A549 (cell line): ENCODE data around the gene ELOA2. TPM values are rescaled to one million over a fixed set of nuclear protein-coding genes. Genes with fewer than 3 reads are reported as not detected.

Experiments used
- ATAC-seq, 2 experiments: fragments of 200-7000 bp in 1 of 2; fragments of >200 bp in 1 of 2; cut with Nextera tagmentation in 1 of 2; cut with Tn5 transposase in 1 of 2; 3 replicates each; pipeline versions ENCODE4 v1.8.0 to v1.9.1; 2018 to 2020; ENCODE audit warnings: mild to moderate bottlenecking in 1 of 2, moderate library complexity in 1 of 2
- CTCF ChIA-PET: fragments of 300-600 bp; sonication (Branson Sonifier 250); formaldehyde crosslinking; extraction: SDS; loops from one replicate; lab custom pipeline; 2021; ENCODE audit warnings: antibody characterized with exemption, inconsistent platforms; lab: Yijun Ruan, JAX
- POLR2A ChIA-PET: fragments of 350-600 bp; formaldehyde crosslinking; extraction: SDS; loops from one replicate; lab custom pipeline; 2021; ENCODE audit warnings: antibody characterized with exemption, inconsistent platforms; lab: Yijun Ruan, JAX
- DNase-seq, 2 experiments: peaks; one replicate each; pipeline versions ENCODE4 v3.0.0 to v3.0.0-alpha.2; 2011 to 2016; ENCODE audit warnings: low read depth in 1 of 2, low spot score in 1 of 2
- FAIRE-seq: peaks from 2 replicates; lab custom pipeline; 2011; peaks lifted over from hg19 to GRCh38; lab: Jason Lieb, UNC
- H3K27ac ChIP-seq, 2 experiments: fragments of >200 bp; sonication (Bioruptor Twin); formaldehyde crosslinking; 3 replicates each; pipeline ENCODE4 v1.5.1; 2016 to 2017
- H3K4me1 ChIP-seq: fragments of >200 bp; sonication (Bioruptor Twin); formaldehyde crosslinking; 3 replicates; pipeline ENCODE4 v1.6.1; 2016
- H3K4me2 ChIP-seq: fragments of >200 bp; sonication (Bioruptor Twin); formaldehyde crosslinking; 3 replicates; pipeline ENCODE4 v1.6.1; 2016
- H3K4me3 ChIP-seq: fragments of >200 bp; sonication (Bioruptor Twin); formaldehyde crosslinking; 3 replicates; pipeline ENCODE4 v1.5.1; 2016
- H3K9me3 ChIP-seq: fragments of >200 bp; sonication (Bioruptor Twin); formaldehyde crosslinking; 3 replicates; pipeline ENCODE4 v1.6.1; 2016
- ATOH8 ChIP-seq: fragments of 250-450 bp; sonication (Bioruptor Pico); IDR thresholded peaks from 2 replicates; pipeline ENCODE4 v1.5.0; 2020; ENCODE audit warnings: low read depth, mild to moderate bottlenecking, moderate library complexity
- BHLHE40 ChIP-seq: IDR thresholded peaks from 2 replicates; pipeline ENCODE4 v1.6.1; 2012; ENCODE audit warnings: low read depth, low read length, inconsistent platforms
- CBX2 ChIP-seq: fragments of 200-600 bp; sonication (generic); IDR thresholded peaks from 2 replicates; pipeline ENCODE4 v1.6.1; 2016; ENCODE audit warnings: low read depth, mild to moderate bottlenecking, borderline replicate concordance
- CBX8 ChIP-seq: fragments of 200-600 bp; sonication (generic); IDR thresholded peaks from 2 replicates; pipeline ENCODE4 v1.6.1; 2016
- E2F6 ChIP-seq: IDR thresholded peaks from 2 replicates; pipeline ENCODE4 v1.6.1; 2012; ENCODE audit warnings: low read depth, borderline replicate concordance
- ELK1 ChIP-seq: fragments of 150-350 bp; IDR thresholded peaks from 2 replicates; pipeline ENCODE4 v1.6.1; 2014; ENCODE audit warnings: low read depth, mild to moderate bottlenecking, low read length
- FOSB ChIP-seq: fragments of 250-450 bp; sonication (Bioruptor Pico); IDR thresholded peaks from 2 replicates; pipeline ENCODE4 v1.5.0; 2020; ENCODE audit warnings: mild to moderate bottlenecking, moderate library complexity
- GATA3 ChIP-seq: IDR thresholded peaks from 2 replicates; pipeline ENCODE4 v1.6.1; 2012; ENCODE audit warnings: borderline replicate concordance
- HES2 ChIP-seq: fragments of >200 bp; sonication (Bioruptor Twin); formaldehyde crosslinking; IDR thresholded peaks from 2 replicates; pipeline ENCODE4 v1.6.1; 2016
- HOXB13 ChIP-seq: fragments of 250-450 bp; sonication (Bioruptor Pico); IDR thresholded peaks from 2 replicates; pipeline ENCODE4 v1.5.0; 2020; ENCODE audit warnings: low read depth, mild to moderate bottlenecking, moderate library complexity
- HOXB5 ChIP-seq: fragments of 250-450 bp; sonication (Bioruptor Pico); IDR thresholded peaks from 2 replicates; pipeline ENCODE4 v1.5.0; 2020; ENCODE audit warnings: mild to moderate bottlenecking, moderate library complexity
- JUN ChIP-seq, 2 experiments: fragments of >200 bp; sonication (Bioruptor Twin); formaldehyde crosslinking; IDR thresholded peaks; 2 replicates in 1 of 2; 3 replicates in 1 of 2; pipeline ENCODE4 v1.6.1; 2016 to 2017
- KDM5A ChIP-seq: fragments of 200-600 bp; sonication (generic); IDR thresholded peaks from 2 replicates; pipeline ENCODE4 v1.6.1; 2016; ENCODE audit warnings: antibody characterized with exemption, mild to moderate bottlenecking
- MAX ChIP-seq: IDR thresholded peaks from 2 replicates; pipeline ENCODE4 v1.6.1; 2012
- NFE2L2 ChIP-seq: fragments of 150-350 bp; conservative IDR thresholded peaks from 2 replicates; pipeline ENCODE4 v1.6.1; 2014; ENCODE audit warnings: low read length
- PBX3 ChIP-seq: IDR thresholded peaks from 2 replicates; pipeline ENCODE4 v1.6.1; 2012
- PHF8 ChIP-seq: fragments of 200-600 bp; sonication (generic); IDR thresholded peaks from 2 replicates; pipeline ENCODE4 v1.6.1; 2016; ENCODE audit warnings: low read depth, mild to moderate bottlenecking, antibody characterized with exemption, moderate library complexity, borderline replicate concordance
- POLR2A ChIP-seq: IDR thresholded peaks from 2 replicates; pipeline ENCODE4 v1.6.1; 2012; ENCODE audit warnings: mild to moderate bottlenecking, low read length
- POLR2AphosphoS2 ChIP-seq: conservative IDR thresholded peaks from 2 replicates; pipeline ENCODE4 v1.6.1; 2012; ENCODE audit warnings: low read length, improper control_type of control experiment, inconsistent platforms
- RARB ChIP-seq: fragments of 250-450 bp; sonication (Bioruptor Pico); IDR thresholded peaks from 2 replicates; pipeline ENCODE4 v1.8.0; 2021; ENCODE audit warnings: mild to moderate bottlenecking, moderate library complexity
- RCOR1 ChIP-seq: fragments of 150-350 bp; IDR thresholded peaks from 2 replicates; pipeline ENCODE4 v1.6.1; 2014; ENCODE audit warnings: antibody characterized with exemption, low read length, low read depth
- REST ChIP-seq: fragments of 200-600 bp; sonication (generic); IDR thresholded peaks from 2 replicates; pipeline ENCODE4 v1.6.1; 2016; ENCODE audit warnings: antibody characterized with exemption, mild to moderate bottlenecking, moderate library complexity
- RNF2 ChIP-seq: fragments of 200-600 bp; sonication (generic); IDR thresholded peaks from 2 replicates; pipeline ENCODE4 v1.6.1; 2016; ENCODE audit warnings: low read depth, mild to moderate bottlenecking, antibody characterized with exemption, moderate library complexity, borderline replicate concordance
- SREBF2 ChIP-seq: fragments of 450-650 bp; IDR thresholded peaks from 2 replicates; pipeline ENCODE4 v1.6.1; 2014; ENCODE audit warnings: mild to moderate bottlenecking, moderate library complexity
- ZNF302 ChIP-seq: fragments of 250-450 bp; sonication (Bioruptor Pico); IDR thresholded peaks from 2 replicates; pipeline ENCODE4 v1.9.0; 2021; ENCODE audit warnings: inconsistent platforms, mild to moderate bottlenecking, moderate library complexity
- whole genome bisulfite sequencing: methylation state at CpG from one replicate; pipeline ENCODE4 v1.1.6; 2017; ENCODE audit errors: missing lambda C conversion rate; 5-methylcytosine and 5-hydroxymethylcytosine counted together
- polyA plus RNA-seq, 4 experiments: library from polyadenylated mRNA; depleted of rRNA in 3 of 4; stranded (reverse); fragments of >200 nt; fragmentation: RNase III in 1 of 4; extraction: RNeasy Plus Mini Kit Qiagen cat#74134 plus additional on column Dnase treatment in 1 of 4; gene quantifications; 2 replicates in 3 of 4; 3 replicates in 1 of 4; pipeline ENCODE4 v1.2.3, GENCODE V29; 2011 to 2017

The ELOA2 gene
- polyA plus RNA-seq, 2 of the 4 experiments (the other 2 are of a cell fraction), result not detected

GRCh38 chr18:47077111-47077510, 41.7 kb upstream of the ELOA2 start:
- WGBS, result 86% methylated on average over 7 of the region's 7 CpGs
- CTCF ChIA-PET, result no interaction called here

GRCh38 chr18:47075098-47075883, 39.9 kb upstream of the ELOA2 start:
- Histone ChIP-seq H3K9me3 (no peaks in the 10 kb centered on the region), H3K4me2 (peak overlapping the region; percentile 43), H3K4me3 (no peak overlapping the region), H3K4me1 (peaks cover 6% of the 10 kb centered on the region; the same call in 1 of the 3 replicates), H3K27ac (0 out of 6 replicates have a peak overlapping the region, but pooled peaks of 1 of the 2 experiments have one; percentile 24)
- WGBS, result 41% methylated on average over 10 of the region's 13 CpGs
- ChIA-PET CTCF (interaction anchor here (0.9 kb wide), 1 partner anchor 140 kb away, joined by 3 read pairs; no protein-coding TSS in a partner anchor), POLR2A (no interaction called here)
- ATAC-seq, result no peak
- FAIRE-seq, result no peak
- DNase-seq, result peak; percentile 3 to 10
- no peak for TF ChIP-seq POLR2A
- TF ChIP-seq SREBF2, result no peak
- TF ChIP-seq GATA3, result no peak
- no peak for TF ChIP-seq PBX3
- no peak for TF ChIP-seq RNF2
- TF ChIP-seq PHF8, result no peak
- no peak for TF ChIP-seq E2F6
- no peak for TF ChIP-seq NFE2L2
- no peak for TF ChIP-seq RCOR1

More at GRCh38 chr18:47077111-47077510, 41.7 kb upstream of the ELOA2 start:
- H3K27ac ChIP-seq, result no peak overlapping the region
- TF ChIP-seq RARB (CRISPR knock-in tag), result no peak
- no peak for TF ChIP-seq CBX8
- TF ChIP-seq ELK1, result no peak
- no peak for TF ChIP-seq JUN (IDR thresholded peaks at IDR 0.05)
- TF ChIP-seq HOXB13, result no peak
- no peak for TF ChIP-seq ATOH8 (CRISPR knock-in tag)
- no peak for TF ChIP-seq CBX2
- TF ChIP-seq RNF2, result no peak
- no peak for TF ChIP-seq MAX
- TF ChIP-seq, all 56 proteins: peak for 0
- FAIRE-seq (no peak), DNase-seq (no peak), ATAC-seq (no peak)
- Histone ChIP-seq H3K4me1 (peaks cover 6% of the 10 kb centered on the region; the same call in 1 of the 3 replicates), H3K4me3 (no peak overlapping the region), H3K9me3 (no peaks in the 10 kb centered on the region), H3K4me2 (no peak overlapping the region)
- POLR2A ChIA-PET, result no interaction called here

- H3K27ac ChIP-seq, result no peak overlapping the region
- WGBS, result 46% methylated on average over 3 of the region's 3 CpGs
- DNase-seq (no peak), ATAC-seq (no peak), FAIRE-seq (no peak)
- ChIA-PET CTCF (no interaction called here), POLR2A (no interaction called here)
- H3K4me1 ChIP-seq, result no peaks in the 10 kb centered on the region
- H3K4me3 ChIP-seq, result no peak overlapping the region
- H3K4me2 ChIP-seq, result no peak overlapping the region
- no peaks in the 10 kb centered on the region for H3K9me3 ChIP-seq
- TF ChIP-seq E2F6 (no peak), HES2 (no peak), POLR2A (no peak), ZNF302 (no peak), FOSB (CRISPR knock-in tag) (no peak), CBX2 (no peak), REST (no peak), BHLHE40 (no peak), HOXB5 (CRISPR knock-in tag) (no peak), POLR2AphosphoS2 (no peak), KDM5A (no peak)
Measured at GRCh38 chr18:47067648-47068047, 32.2 kb upstream of the ELOA2 start.
